ENCODE data around the gene KANK3.

KANK3 gene

DNA sequence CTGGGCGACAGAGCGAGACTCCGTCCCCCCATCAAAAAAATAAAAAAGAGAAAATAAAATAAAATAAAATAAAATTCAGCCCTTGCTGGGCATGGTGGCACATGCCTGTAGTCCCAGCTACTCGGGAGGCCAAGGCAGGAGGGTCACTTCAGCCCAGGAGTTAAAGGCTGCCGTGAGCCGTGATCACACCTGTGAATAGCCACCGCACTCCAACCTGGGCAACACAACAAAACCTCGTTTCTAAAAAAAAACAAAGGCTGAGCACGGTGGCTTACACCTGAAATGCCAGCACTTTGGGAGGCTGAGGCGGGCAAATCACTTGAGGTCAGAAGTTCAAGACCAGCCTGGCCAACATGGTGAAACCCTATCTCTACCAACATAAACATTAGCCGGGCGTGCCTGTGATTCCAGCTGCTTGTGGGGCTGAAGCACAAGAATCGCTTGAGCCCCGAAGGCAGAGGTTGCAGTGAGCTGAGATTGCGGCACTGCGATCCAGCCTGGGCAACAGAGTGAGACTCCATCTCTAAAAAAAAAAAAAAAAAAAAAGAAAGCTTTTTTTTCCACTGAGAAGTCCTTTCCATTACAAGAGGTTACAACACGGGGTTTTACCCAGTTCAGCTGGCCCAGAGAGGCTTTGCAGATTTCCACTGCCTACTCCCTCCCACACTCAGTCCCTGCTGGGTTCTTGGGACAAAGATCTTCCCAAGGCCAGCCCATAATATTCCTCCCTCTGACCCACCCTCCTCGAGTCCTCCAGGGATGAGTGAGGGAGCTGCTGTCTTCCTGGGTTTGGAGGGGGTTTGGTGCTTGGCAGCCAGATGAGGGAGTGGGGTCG is 27.3 kb upstream of the KANK3 start:
- Histone ChIP-seq H3K27me3 (ENCODE audit: control insufficient read depth in 2 of 2, insufficient read depth in 2 of 2, low read length in 2 of 2) (no peaks in the 10 kb centered on the region), H3K9ac (ENCODE audit: low read depth in 1 of 2, low read length in 2 of 2) (no peak overlapping the region), H3K36me3 (ENCODE audit: control insufficient read depth in 2 of 2, insufficient read depth in 2 of 2, low read length in 2 of 2) (peaks cover 0 to 3% of the 10 kb centered on the region in 2 donors), H3K4me1 (ENCODE audit: control insufficient read depth in 2 of 2, insufficient read depth in 2 of 2, low read length in 2 of 2) (peaks cover 2 to 9% of the 10 kb centered on the region in 2 donors), H3K9me3 (ENCODE audit: control insufficient read depth in 2 of 2, low read length in 2 of 2) (no peaks in the 10 kb centered on the region), H3K4me3 (ENCODE audit: low read length in 2 of 2) (no peak overlapping the region), H3K27ac (ENCODE audit: low read depth in 2 of 2, low read length in 2 of 2) (no peak overlapping the region)

DNA sequence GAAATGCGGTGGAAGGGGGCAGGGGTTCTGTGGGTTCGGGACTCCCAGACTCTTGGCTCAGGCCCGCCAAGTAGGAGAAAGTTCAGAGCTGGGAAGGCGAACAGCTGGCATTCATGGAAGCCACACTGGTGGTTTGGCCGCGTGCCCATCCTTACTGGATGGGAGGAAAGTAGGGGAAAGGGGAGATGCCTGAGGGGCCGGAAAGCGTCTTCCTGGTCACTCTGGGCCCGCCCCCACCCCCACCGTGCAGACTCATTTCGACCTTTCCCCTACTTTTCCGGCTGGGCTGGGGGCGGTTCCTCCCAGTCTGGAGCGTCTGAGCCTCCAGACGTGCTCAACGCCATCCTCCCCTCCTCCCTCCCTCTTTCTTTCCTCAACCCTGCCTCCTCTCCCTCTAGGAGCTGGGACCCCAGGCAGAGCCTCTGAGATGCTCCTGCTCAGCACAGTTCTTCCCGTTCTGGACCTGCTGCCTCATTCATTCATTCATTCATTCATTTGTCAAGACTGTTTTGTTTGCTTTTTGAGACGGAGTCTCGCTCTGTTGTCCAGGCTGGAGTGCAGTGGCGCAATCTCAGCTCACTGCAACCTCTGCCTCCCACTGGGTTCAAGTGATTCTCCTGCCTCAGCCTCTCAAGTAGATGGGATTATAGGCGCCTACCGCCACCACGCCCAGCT is 24.4 kb upstream of the KANK3 start:
- peaks cover 11 to 16% of the 10 kb centered on the region in 2 donors for H3K4me1 ChIP-seq (ENCODE audit: control insufficient read depth in 2 of 2, insufficient read depth in 2 of 2, low read length in 2 of 2)
- H3K4me3 ChIP-seq (ENCODE audit: low read length in 2 of 2): peak overlapping the region; percentile 4 to 9
- H3K36me3 ChIP-seq (ENCODE audit: control insufficient read depth in 2 of 2, insufficient read depth in 2 of 2, low read length in 2 of 2): no peaks in the 10 kb centered on the region
- H3K9me3 ChIP-seq (ENCODE audit: control insufficient read depth in 2 of 2, low read length in 2 of 2): no peaks in the 10 kb centered on the region
- no peak overlapping the region for H3K9ac ChIP-seq (ENCODE audit: low read depth in 1 of 2, low read length in 2 of 2)
- peak overlapping the region in 1 of 2 donors; percentile 39 for H3K27ac ChIP-seq (ENCODE audit: low read depth in 2 of 2, low read length in 2 of 2)
- H3K27me3 ChIP-seq (ENCODE audit: control insufficient read depth in 2 of 2, insufficient read depth in 2 of 2, low read length in 2 of 2): peaks cover 0 to 4% of the 10 kb centered on the region in 2 donors

DNA sequence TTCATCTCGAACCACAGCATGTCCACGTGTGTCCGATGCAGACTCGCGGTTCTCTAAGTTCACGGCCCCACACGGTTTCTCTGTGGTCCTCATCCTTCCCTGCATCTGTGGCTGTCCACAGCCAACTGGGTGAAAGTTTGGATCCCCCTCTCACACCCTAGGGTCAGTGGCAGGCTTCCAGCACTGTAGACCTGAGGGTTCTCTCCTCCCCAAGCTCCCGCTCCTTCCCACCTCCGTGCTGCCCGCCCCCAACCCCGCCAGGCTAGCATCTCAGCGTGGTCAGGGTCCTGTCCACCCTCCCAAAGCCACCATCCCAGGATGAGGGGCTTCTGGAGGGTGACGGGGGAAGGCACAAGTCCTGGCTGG is 23.9 kb upstream of the KANK3 start:
- H3K27me3 ChIP-seq (ENCODE audit: control insufficient read depth in 2 of 2, insufficient read depth in 2 of 2, low read length in 2 of 2): peaks cover 0 to 4% of the 10 kb centered on the region in 2 donors
- H3K4me1 ChIP-seq (ENCODE audit: control insufficient read depth in 2 of 2, insufficient read depth in 2 of 2, low read length in 2 of 2): peaks cover 16 to 21% of the 10 kb centered on the region in 2 donors
- no peaks in the 10 kb centered on the region for H3K36me3 ChIP-seq (ENCODE audit: control insufficient read depth in 2 of 2, insufficient read depth in 2 of 2, low read length in 2 of 2)
- no peaks in the 10 kb centered on the region for H3K9me3 ChIP-seq (ENCODE audit: control insufficient read depth in 2 of 2, low read length in 2 of 2)
- peak overlapping the region in 1 of 2 donors; percentile 39 for H3K27ac ChIP-seq (ENCODE audit: low read depth in 2 of 2, low read length in 2 of 2)
- no peak overlapping the region for H3K9ac ChIP-seq (ENCODE audit: low read depth in 1 of 2, low read length in 2 of 2)
- H3K4me3 ChIP-seq (ENCODE audit: low read length in 2 of 2): no peak overlapping the region

DNA sequence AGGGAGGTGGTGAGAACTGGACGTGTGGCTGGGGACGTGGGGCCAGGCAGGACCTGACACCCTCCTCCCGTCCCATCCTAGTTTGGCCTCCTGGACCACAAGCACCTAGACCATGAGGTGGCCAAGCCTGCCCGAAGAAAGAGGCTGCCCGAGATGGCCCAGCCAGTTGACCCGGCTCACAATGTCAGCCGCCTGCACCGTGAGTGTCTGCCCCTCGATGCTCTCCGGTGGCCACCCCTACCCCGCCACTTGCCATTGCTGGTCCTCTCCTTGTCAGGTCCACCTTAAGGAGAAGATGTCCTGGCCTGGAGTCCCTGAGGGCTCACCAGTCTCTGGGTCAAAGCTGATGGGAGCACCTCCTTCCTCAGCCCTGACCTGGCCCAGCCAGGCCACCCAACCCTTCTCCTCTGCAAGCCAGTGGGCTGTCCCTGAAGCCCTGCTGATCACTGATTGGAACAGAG is 23.1 kb upstream of the KANK3 start:
- H3K9me3 ChIP-seq (ENCODE audit: control insufficient read depth in 2 of 2, low read length in 2 of 2): no peaks in the 10 kb centered on the region
- H3K4me1 ChIP-seq (ENCODE audit: control insufficient read depth in 2 of 2, insufficient read depth in 2 of 2, low read length in 2 of 2): peaks cover 20 to 23% of the 10 kb centered on the region in 2 donors
- no peak overlapping the region for H3K9ac ChIP-seq (ENCODE audit: low read depth in 1 of 2, low read length in 2 of 2)
- no peak overlapping the region for H3K27ac ChIP-seq (ENCODE audit: low read depth in 2 of 2, low read length in 2 of 2)
- H3K27me3 ChIP-seq (ENCODE audit: control insufficient read depth in 2 of 2, insufficient read depth in 2 of 2, low read length in 2 of 2): peaks cover 0 to 4% of the 10 kb centered on the region in 2 donors
- no peaks in the 10 kb centered on the region for H3K36me3 ChIP-seq (ENCODE audit: control insufficient read depth in 2 of 2, insufficient read depth in 2 of 2, low read length in 2 of 2)
- H3K4me3 ChIP-seq (ENCODE audit: low read length in 2 of 2): no peak overlapping the region

DNA sequence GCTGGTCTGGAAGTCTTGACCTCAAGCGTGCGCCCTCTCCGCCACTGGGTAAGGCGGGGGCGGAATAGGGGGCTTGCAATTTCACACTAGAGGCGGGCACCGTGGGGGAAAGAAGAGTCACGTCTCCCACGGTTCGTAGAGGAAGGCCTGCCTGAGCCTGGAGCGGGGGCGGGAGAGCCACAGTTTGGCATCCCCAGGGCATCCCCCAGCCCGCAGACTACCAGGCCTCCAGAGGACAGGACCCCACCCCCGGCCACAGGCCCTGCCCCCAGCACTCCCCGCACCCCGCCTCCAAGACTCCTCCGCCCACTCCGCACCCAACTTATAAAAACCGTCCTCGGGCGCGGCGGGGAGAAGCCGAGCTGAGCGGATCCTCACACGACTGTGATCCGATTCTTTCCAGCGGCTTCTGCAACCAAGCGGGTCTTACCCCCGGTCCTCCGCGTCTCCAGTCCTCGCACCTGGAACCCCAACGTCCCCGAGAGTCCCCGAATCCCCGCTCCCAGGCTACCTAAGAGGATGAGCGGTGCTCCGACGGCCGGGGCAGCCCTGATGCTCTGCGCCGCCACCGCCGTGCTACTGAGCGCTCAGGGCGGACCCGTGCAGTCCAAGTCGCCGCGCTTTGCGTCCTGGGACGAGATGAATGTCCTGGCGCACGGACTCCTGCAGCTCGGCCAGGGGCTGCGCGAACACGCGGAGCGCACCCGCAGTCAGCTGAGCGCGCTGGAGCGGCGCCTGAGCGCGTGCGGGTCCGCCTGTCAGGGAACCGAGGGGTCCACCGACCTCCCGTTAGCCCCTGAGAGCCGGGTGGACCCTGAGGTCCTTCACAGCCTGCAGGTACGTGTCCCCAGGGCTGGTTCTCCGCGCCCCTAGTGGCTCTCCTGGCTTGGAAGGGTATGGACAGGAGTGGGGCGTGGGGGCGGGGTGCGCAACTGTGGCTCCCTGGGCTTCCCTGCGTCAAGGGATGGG is 21.0 kb upstream of the KANK3 start, which contains the start of gene ANGPTL4:
Gene ANGPTL4, plus strand, starts transcription at position 353 of the 969 bp plus-strand sequence. Its CDS starts 167 bp downstream, at position 520.
- Histone ChIP-seq H3K4me1 (ENCODE audit: control insufficient read depth in 2 of 2, insufficient read depth in 2 of 2, low read length in 2 of 2) (peaks cover 20 to 23% of the 10 kb centered on the region in 2 donors), H3K27ac (ENCODE audit: low read depth in 2 of 2, low read length in 2 of 2) (peak within 1 kb of the TSS in 1 of 2 donors; percentile 82), H3K36me3 (ENCODE audit: control insufficient read depth in 2 of 2, insufficient read depth in 2 of 2, low read length in 2 of 2) (no peaks in the 10 kb centered on the region), H3K9ac (ENCODE audit: low read depth in 1 of 2, low read length in 2 of 2) (peak within 1 kb of the TSS; percentile 43 to 56), H3K9me3 (ENCODE audit: control insufficient read depth in 2 of 2, low read length in 2 of 2) (no peaks in the 10 kb centered on the region), H3K27me3 (ENCODE audit: control insufficient read depth in 2 of 2, insufficient read depth in 2 of 2, low read length in 2 of 2) (peaks cover 0 to 4% of the 10 kb centered on the region in 2 donors), H3K4me3 (ENCODE audit: low read length in 2 of 2) (peak within 1 kb of the TSS; percentile 45 to 74)

DNA sequence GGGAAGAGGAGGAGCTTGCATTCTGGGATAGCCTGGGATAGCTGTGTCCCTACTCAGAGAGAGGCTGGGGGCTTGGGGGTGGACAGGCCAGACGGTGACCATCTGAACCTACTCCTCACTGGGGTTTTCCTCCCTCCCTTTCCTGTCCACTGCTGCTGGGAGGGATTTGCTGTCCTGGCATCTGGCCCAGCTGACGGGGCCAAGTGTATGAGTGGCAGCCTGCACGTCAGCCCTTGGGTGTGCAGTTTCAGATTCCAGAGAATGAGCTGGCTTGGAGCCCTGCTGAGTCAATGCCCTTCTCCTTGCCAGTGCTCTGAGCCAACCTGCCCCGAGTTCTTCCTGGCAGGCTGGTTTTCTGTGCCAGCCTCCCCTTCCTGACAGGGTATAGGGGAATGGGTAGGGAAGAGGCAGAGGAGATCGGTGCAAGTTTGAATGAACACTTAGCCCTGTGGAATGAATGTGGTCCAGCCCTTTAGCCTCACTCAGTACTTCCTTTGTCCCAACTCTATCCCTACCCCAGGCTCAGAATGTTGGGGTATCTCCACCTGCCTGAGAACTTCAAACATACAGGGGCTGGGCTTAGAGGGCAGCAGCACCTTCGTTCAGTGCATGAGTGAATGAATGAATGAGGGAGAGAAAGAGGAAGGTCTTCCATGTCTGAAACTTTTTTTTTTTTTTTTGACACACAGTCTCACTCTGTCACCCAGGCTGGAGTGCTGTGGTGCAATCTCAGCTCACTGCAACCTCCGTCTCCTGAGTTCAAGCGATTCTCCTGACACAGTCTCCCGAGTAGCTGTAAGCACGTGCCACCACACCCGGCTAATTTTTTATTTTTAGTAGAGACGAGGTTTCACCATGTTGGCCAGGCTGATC is 19.1 kb upstream of the KANK3 start:
- no peaks in the 10 kb centered on the region for H3K9me3 ChIP-seq (ENCODE audit: control insufficient read depth in 2 of 2, low read length in 2 of 2)

DNA sequence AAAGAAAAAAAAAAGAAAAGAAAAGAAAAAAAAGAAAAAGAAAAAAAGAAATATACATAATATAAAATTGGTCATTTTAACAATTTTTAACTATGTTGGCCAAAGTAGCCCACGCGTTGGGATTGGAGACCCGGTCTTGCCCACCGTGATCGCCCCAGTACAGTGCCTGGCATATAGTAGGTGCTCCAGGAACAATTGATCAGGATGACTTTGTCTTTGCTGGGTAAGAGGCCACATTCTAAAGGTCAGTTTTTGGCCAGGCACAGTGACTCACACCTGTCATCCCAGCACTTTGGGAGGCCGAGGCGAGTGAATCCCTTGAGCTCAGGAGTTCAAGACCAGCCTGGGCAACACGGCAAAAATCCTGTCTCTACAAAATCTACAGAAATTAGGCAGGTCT is 17.1 kb upstream of the KANK3 start:
- Histone ChIP-seq H3K27me3 (ENCODE audit: control insufficient read depth in 2 of 2, insufficient read depth in 2 of 2, low read length in 2 of 2) (peaks cover 0 to 4% of the 10 kb centered on the region in 2 donors), H3K36me3 (ENCODE audit: control insufficient read depth in 2 of 2, insufficient read depth in 2 of 2, low read length in 2 of 2) (no peaks in the 10 kb centered on the region)

More for the DNA sequence above, 19.1 kb upstream of the KANK3 start:
- Histone ChIP-seq H3K36me3 (ENCODE audit: control insufficient read depth in 2 of 2, insufficient read depth in 2 of 2, low read length in 2 of 2) (no peaks in the 10 kb centered on the region), H3K27me3 (ENCODE audit: control insufficient read depth in 2 of 2, insufficient read depth in 2 of 2, low read length in 2 of 2) (peaks cover 0 to 4% of the 10 kb centered on the region in 2 donors), H3K9ac (ENCODE audit: low read depth in 1 of 2, low read length in 2 of 2) (peak overlapping the region in 1 of 2 donors; percentile 9), H3K4me3 (ENCODE audit: low read length in 2 of 2) (no peak overlapping the region), H3K27ac (ENCODE audit: low read depth in 2 of 2, low read length in 2 of 2) (peak overlapping the region; percentile 16 to 48), H3K4me1 (ENCODE audit: control insufficient read depth in 2 of 2, insufficient read depth in 2 of 2, low read length in 2 of 2) (peaks cover 15 to 22% of the 10 kb centered on the region in 2 donors)

DNA sequence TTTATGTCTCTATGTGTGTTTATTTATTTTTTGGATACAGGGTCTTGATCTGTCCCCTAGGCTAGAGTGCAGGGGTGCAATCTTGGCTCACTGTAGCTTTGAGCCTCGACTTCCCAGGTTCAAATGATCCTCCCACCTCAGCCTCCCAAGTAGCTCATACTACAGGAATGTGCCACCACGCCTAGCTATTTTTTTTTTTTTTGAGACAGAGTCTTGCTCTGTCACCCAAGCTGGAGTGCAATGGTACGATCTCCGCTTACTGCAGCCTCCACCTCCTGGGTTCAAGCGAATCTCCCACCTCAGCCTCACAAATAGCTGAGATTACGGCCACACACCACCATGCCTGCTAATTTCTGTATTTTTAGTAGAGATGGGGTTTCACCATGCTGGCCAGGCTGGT is 15.9 kb upstream of the KANK3 start:
- no peaks in the 10 kb centered on the region for H3K36me3 ChIP-seq (ENCODE audit: control insufficient read depth in 2 of 2, insufficient read depth in 2 of 2, low read length in 2 of 2)
- H3K27me3 ChIP-seq (ENCODE audit: control insufficient read depth in 2 of 2, insufficient read depth in 2 of 2, low read length in 2 of 2): peaks cover 0 to 4% of the 10 kb centered on the region in 2 donors
- no peaks in the 10 kb centered on the region for H3K9me3 ChIP-seq (ENCODE audit: control insufficient read depth in 2 of 2, low read length in 2 of 2)
- no peak overlapping the region for H3K4me3 ChIP-seq (ENCODE audit: low read length in 2 of 2)
- peaks cover 13 to 14% of the 10 kb centered on the region in 2 donors for H3K4me1 ChIP-seq (ENCODE audit: control insufficient read depth in 2 of 2, insufficient read depth in 2 of 2, low read length in 2 of 2)
- H3K27ac ChIP-seq (ENCODE audit: low read depth in 2 of 2, low read length in 2 of 2): no peak overlapping the region
- no peak overlapping the region for H3K9ac ChIP-seq (ENCODE audit: low read depth in 1 of 2, low read length in 2 of 2)

More for the DNA sequence above, 17.1 kb upstream of the KANK3 start:
- H3K27ac ChIP-seq (ENCODE audit: low read depth in 2 of 2, low read length in 2 of 2): no peak overlapping the region
- H3K9ac ChIP-seq (ENCODE audit: low read depth in 1 of 2, low read length in 2 of 2): no peak overlapping the region
- H3K4me3 ChIP-seq (ENCODE audit: low read length in 2 of 2): no peak overlapping the region
- H3K4me1 ChIP-seq (ENCODE audit: control insufficient read depth in 2 of 2, insufficient read depth in 2 of 2, low read length in 2 of 2): peaks cover 14 to 20% of the 10 kb centered on the region in 2 donors
- no peaks in the 10 kb centered on the region for H3K9me3 ChIP-seq (ENCODE audit: control insufficient read depth in 2 of 2, low read length in 2 of 2)

DNA sequence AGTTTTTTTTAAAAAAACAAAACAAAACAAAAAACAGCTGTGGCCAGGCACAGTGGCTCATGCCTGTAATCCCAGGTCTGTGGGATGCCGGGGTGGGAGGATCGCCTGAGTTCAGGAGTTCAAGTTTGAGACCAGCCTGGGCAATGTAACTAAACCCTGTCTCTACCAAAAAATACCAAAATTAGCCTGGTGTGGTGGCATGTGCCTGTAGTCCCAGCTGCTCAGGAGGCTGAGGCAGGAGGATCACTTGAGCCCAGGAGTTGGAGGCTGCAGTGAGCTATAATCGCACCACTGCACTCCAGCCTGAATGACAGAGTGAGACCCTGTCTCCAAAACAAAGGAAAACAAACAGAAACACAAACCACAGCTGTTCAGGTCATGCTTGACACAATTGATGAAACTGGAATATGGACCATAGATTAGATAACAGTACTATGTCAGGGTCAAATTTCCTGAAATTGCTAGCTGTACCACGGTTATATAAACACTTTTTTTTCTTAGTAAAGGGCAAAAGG is 14.0 kb upstream of the KANK3 start:
- Histone ChIP-seq H3K36me3 (ENCODE audit: control insufficient read depth in 2 of 2, insufficient read depth in 2 of 2, low read length in 2 of 2) (no peaks in the 10 kb centered on the region), H3K4me3 (ENCODE audit: low read length in 2 of 2) (no peak overlapping the region), H3K9me3 (ENCODE audit: control insufficient read depth in 2 of 2, low read length in 2 of 2) (no peaks in the 10 kb centered on the region), H3K27me3 (ENCODE audit: control insufficient read depth in 2 of 2, insufficient read depth in 2 of 2, low read length in 2 of 2) (peaks cover 0 to 3% of the 10 kb centered on the region in 2 donors), H3K27ac (ENCODE audit: low read depth in 2 of 2, low read length in 2 of 2) (no peak overlapping the region), H3K4me1 (ENCODE audit: control insufficient read depth in 2 of 2, insufficient read depth in 2 of 2, low read length in 2 of 2) (peaks cover 3 to 5% of the 10 kb centered on the region in 2 donors), H3K9ac (ENCODE audit: low read depth in 1 of 2, low read length in 2 of 2) (no peak overlapping the region)

All from mucosa of rectum (tissue), 2 donors.